ENCODE data around the gene AP4E1.
"Not testable (repeated sequence)": the region's sequence is repeated elsewhere in the genome, so short reads cannot be mapped to it uniquely, and the experiment has no call there.

The AP4E1 gene

DNA sequence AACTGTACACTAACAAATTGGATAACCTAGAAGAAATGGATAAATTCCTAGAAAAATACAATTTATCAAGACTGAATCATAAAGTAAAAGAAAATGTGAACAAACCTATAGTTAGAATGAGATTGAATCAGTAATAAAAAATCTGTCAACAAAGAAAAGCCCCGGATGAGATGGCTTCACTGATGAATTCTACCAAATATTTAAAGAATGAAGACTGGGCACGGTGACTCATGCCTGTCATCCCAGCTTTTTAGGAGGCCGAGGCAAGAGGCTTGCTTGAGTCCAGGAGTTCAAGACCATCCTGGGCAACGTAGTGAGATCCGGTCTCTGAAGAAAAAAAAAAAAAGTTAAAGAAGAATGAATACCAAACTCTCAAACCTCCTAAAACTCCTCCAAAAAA lies 17.7 kb upstream of the AP4E1 start:
- DNase-seq, result no peak

DNA sequence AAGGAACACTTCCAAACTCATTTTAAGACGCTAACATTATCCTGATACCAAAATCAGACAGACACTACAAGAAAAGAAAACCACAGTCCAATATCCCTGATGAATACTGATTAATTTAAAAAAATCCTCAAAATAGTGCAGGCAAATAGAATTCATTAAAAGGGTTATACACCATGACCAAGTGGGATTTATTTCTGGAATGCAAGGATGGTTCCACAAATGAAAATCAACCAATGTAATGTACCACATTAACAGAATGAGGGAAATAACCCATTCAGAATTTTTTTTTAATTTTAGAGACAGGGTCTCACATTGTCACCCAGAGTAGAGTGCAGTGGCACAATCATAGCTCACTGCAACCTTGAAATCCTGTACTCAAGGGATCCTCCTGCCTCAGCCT lies 17.3 kb upstream of the AP4E1 start:
- no peak for DNase-seq

GRCh38 chr15:50893976-50894375 lies 14.5 kb upstream of the AP4E1 start:
- no peak for DNase-seq

- DNase-seq, result not testable (repeated sequence)
Observed at GRCh38 chr15:50901390-50901789, 7.1 kb upstream of the AP4E1 start.

- no peak for DNase-seq
Observed at GRCh38 chr15:50904211-50904610, 4.3 kb upstream of the AP4E1 start.

GRCh38 chr15:50905055-50905454 lies 3.4 kb upstream of the AP4E1 start:
- no peak for DNase-seq

DNA sequence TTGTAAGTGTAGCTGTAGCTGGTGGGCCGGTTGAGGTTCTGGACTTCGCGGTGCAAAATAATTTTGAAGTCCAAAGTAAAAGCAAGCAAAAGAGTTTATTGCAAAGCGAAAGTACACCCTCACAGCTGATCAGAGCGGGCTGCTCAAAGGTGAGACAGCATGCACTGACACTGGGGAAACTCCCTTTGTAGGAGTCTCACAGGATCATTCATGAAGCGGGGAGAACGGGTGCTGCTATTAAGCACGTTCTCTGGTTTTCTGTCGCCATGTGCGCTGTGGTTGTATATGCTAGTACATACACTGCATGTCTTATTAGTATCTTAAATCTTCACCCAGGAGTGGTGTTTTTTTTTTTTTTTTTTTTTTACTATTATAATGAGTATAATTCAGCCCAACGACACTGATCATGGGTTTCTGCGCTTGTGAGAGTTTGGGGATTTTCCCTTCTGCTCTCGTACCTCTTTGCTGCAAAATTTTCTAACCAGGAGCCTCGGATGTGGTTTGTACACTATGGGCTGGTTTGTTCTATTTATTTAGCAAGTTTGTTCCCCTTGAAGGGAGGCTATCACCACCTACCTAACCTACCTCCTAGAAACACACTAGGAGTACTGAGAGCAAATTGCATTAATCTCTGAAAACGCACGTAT lies 1.4 kb upstream of the AP4E1 start:
- DNase-seq, result no peak

- DNase-seq, result no peak
Observed at GRCh38 chr15:50907601-50908208, 778 bp upstream of the AP4E1 start.

GRCh38 chr15:50909010-50909317 lies 481 bp downstream of the AP4E1 start:
- DNase-seq, result no peak

DNA sequence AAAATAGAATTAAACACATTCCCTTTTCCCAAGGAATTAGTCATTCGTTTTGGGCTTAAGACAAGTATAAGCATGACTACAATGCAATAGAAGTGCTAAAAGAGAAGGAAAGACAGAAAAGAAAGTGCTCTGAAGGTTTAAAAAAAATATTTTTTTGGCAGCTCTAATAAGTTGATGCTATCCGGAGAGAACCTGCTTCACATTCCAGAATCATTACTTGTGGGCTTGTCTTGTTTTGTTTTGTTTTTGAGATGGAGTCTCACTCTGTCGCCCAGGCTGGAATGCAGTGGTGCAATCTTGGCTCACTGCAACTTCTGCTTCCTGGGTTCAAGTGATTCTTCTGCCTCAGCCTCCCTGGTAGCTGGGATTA lies 1.9 kb downstream of the AP4E1 start:
- DNase-seq, result not testable (repeated sequence)

GRCh38 chr15:50911001-50911400 lies 2.5 kb downstream of the AP4E1 start:
- no peak for DNase-seq

DNA sequence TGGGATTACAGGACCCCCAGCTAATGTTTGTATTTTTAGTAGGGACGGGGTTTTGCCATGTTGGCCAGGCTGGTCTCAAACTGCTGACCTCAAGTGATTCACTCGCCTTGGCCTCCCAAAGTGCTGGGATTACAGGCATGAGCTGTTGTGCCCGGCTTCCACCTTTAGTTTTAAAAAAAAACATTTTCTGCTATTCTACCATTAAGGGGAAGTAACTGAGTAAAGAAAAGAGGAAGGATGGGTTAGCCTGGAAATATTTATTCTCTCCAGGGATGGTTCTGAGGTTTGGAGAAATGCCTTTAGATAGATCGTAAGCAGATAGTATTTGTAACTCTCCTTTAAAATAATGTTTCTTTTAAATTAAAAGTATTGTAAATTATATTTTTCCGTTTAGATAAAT lies 3.1 kb downstream of the AP4E1 start:
- DNase-seq, result no peak

DNA sequence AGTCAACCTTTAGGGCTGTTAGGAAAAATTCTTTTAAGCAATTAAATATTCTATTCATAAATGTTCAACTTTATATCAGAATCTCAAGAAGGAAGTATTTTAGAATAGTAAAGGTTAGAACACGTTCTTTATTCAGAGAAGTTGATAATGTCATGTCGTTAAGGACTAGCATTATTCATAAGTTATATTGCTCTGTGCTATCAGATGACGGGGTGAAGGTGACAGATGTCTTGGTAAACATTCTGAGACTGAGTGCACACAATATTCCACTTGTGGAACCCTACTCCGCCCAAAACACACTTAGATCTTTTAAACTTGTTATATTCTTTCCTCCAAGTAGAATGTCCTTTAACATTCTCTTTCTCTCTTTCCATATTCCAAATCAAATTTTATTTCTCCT lies 7.9 kb downstream of the AP4E1 start:
- DNase-seq, result no peak

- not testable (repeated sequence) for DNase-seq
Observed at GRCh38 chr15:50919359-50919758, 10.9 kb downstream of the AP4E1 start.

GRCh38 chr15:50925281-50925680 lies 16.8 kb downstream of the AP4E1 start:
- DNase-seq, result no peak

DNA sequence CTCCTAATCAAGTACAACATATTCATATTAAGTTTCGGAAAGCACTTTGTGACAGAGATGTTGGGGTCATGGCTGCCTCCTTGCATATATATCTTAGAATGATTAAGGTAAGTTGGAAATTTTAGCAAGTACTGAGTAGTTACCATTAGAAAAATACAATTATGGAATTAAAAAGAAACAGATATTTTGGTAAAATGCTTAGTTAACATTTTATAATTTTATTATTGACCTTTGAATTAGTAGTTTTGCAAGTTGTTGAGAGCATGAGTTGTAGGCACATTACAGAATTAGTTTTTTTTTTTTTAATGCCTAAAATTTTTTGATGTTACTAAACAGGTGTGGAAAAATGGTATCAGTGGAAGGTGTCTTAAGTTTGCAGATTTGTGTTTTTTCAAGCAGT lies 20.6 kb downstream of the AP4E1 start:
- DNase-seq, result no peak

- DNase-seq, result no peak
Observed at GRCh38 chr15:50930792-50931191, 22.3 kb downstream of the AP4E1 start.

- no peak for DNase-seq
Observed at GRCh38 chr15:50933341-50933740, 24.9 kb downstream of the AP4E1 start.

GRCh38 chr15:50938525-50938924 lies 30.0 kb downstream of the AP4E1 start:
- no peak for DNase-seq

DNA sequence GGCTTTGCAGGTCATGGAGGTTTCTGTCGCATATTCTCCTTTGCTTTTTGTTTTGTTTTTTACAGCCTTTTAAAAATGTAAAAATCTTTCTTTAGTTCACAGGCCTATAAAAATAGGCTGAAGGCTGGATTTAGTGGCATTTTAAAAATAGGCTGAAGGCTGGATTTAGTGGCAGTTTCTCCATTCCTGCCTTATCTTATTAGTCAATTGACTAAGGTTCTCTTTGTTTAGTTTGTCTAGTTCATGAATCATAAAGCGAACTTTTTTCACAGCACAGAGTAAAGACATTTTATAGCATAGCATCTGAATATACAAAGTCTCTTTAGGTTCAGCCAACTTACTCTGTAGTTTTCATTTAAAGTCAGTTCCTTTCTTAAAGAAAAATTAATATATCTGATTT lies 31.4 kb downstream of the AP4E1 start:
- DNase-seq, result no peak

- DNase-seq, result no peak
Observed at GRCh38 chr15:50940506-50940905, 32.0 kb downstream of the AP4E1 start.

DNA sequence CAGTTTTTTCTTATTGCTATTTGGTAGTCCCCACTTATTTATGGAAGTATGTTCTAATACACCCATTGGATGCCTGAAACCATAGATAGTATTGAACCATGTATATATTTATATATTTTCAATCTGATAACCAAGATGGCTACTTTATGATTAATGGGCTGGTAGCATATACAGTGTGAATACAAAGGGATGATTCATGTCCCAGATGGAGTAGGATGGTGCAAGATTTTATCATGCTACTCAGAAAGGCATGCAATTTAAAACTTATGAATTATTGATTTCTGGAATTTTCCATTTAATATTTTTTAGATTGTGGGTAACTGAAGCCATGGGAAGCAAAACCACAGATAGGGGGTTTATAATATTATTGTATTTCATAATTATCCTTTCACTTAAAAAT lies 35.2 kb downstream of the AP4E1 start:
- DNase-seq, result no peak

DNA sequence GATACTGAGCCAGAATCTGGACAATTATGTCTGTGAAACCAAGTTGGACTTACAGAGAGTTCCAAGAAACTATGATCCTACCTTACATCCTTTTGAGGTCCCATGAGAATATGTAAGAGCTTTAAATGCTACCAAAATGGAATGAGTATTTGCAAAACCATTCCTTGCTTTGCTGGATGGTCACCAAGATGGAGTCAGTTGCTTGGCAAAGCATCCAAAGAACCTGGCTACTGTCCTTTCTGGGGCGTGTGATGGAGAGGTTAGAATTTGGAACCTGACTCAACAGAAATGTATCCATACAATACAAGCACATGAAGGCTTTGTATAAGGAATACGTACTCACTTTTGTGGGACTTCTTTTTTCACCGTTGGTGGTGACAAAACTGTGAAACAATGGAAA lies 36.2 kb downstream of the AP4E1 start:
- DNase-seq, result no peak

DNA sequence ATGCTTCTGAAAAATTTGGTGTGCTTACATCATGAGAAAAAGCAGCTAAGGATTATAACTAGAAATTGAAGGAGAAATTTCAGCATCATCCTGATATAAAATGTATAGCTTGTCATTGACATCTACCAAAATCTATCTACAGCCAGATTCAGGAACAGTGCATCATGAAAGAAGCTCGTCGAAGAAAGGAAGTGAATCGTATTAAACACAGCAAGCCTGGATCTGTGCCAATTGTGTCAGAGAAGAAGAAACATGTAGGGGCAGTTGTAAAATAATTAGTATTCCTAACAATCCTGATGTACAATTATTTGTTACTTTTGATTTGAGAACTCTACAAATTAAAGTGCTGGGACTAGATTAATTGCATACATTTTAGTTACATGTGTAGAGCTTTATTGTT lies 37.2 kb downstream of the AP4E1 start:
- DNase-seq, result no peak

- not testable (repeated sequence) for DNase-seq
Observed at GRCh38 chr15:50950745-50951144, 42.3 kb downstream of the AP4E1 start.
